CD14-positive monocyte (primary cell): ENCODE data around the gene HDAC8. TPM values are rescaled to one million over a fixed set of nuclear protein-coding genes. Genes with fewer than 3 reads are reported as not detected.

Experiments
- DNase-seq, 3 donors: peaks; one replicate each; pipeline ENCODE4 v3.0.0-alpha.2; 2011 to 2022
- H2AFZ ChIP-seq: 2 replicates; pipeline ENCODE4 v1.6.0; 2012; ENCODE audit warnings: mild to moderate bottlenecking, low read depth, low read length, inconsistent platforms; ENCODE audit not compliant: insufficient read depth, poor library complexity, severe bottlenecking
- H3K27ac ChIP-seq, 2 donors: 1 replicate in 1 of 2; 2 replicates in 1 of 2; pipeline ENCODE4 v1.5.1; 2012 to 2013; ENCODE audit warnings: low read length in 2 of 2, control low read depth in 1 of 2, inconsistent platforms in 1 of 2, low read depth in 1 of 2, mild to moderate bottlenecking in 1 of 2
- H3K27me3 ChIP-seq, 2 donors: one replicate each; pipeline versions ENCODE4 v1.6.0 to v1.6.1; 2011 to 2013; ENCODE audit warnings: low read length in 2 of 2; ENCODE audit not compliant: control insufficient read depth in 2 of 2, insufficient read depth in 2 of 2
- H3K36me3 ChIP-seq, 2 donors: replicated peaks in 1 of 2; 1 replicate in 1 of 2; 2 replicates in 1 of 2; pipeline versions ENCODE4 v1.5.1 to v1.6.1; 2012 to 2013; ENCODE audit warnings: low read length in 2 of 2, control low read depth in 1 of 2, inconsistent platforms in 1 of 2, mild to moderate bottlenecking in 1 of 2; ENCODE audit not compliant: insufficient read depth in 2 of 2, control insufficient read depth in 1 of 2
- H3K4me1 ChIP-seq, 2 donors: 1 replicate in 1 of 2; 2 replicates in 1 of 2; pipeline versions ENCODE4 v1.5.1 to v1.6.1; 2012 to 2013; ENCODE audit warnings: low read length in 2 of 2, control low read depth in 1 of 2, inconsistent platforms in 1 of 2, mild to moderate bottlenecking in 1 of 2, moderate library complexity in 1 of 2; ENCODE audit not compliant: insufficient read depth in 2 of 2, control insufficient read depth in 1 of 2
- H3K4me2 ChIP-seq: replicated peaks from 2 replicates; pipeline ENCODE3; 2012; ENCODE audit warnings: low read length, moderate library complexity, mild to moderate bottlenecking; ENCODE audit not compliant: poor library complexity, severe bottlenecking; ENCODE audit errors: extremely low read depth
- H3K4me3 ChIP-seq, 3 experiments: fragments of 200-600 bp in 1 of 3; sonication (generic) in 1 of 3; replicated peaks in 1 of 3; 1 replicate in 2 of 3; 2 replicates in 1 of 3; pipeline ENCODE4 v1.5.1; 2011 to 2013; ENCODE audit warnings: low read length in 3 of 3, mild to moderate bottlenecking in 3 of 3, control low read depth in 2 of 3, low read depth in 2 of 3, inconsistent platforms in 1 of 3, moderate library complexity in 1 of 3
- H3K79me2 ChIP-seq: 2 replicates; pipeline ENCODE4 v1.6.0; 2012; ENCODE audit warnings: mild to moderate bottlenecking, control low read depth, inconsistent platforms, low read length, moderate library complexity; ENCODE audit not compliant: insufficient read depth
- H3K9ac ChIP-seq: 2 replicates; pipeline ENCODE4 v1.6.0; 2017; ENCODE audit warnings: low read length, mild to moderate bottlenecking; ENCODE audit not compliant: insufficient read depth, poor library complexity, severe bottlenecking
- H3K9me3 ChIP-seq, 2 donors: replicated peaks in 1 of 2; 1 replicate in 1 of 2; 2 replicates in 1 of 2; pipeline versions ENCODE4 v1.5.1 to v1.6.1; 2012 to 2013; ENCODE audit warnings: low read length in 2 of 2, control low read depth in 1 of 2; ENCODE audit not compliant: control insufficient read depth in 1 of 2, insufficient read depth in 1 of 2
- H4K20me1 ChIP-seq: 2 replicates; pipeline ENCODE4 v1.6.0; 2012; ENCODE audit warnings: mild to moderate bottlenecking, low read length, control low read depth, moderate library complexity; ENCODE audit not compliant: insufficient read depth
- H3K27ac Mint-ChIP-seq, 7 donors: one replicate each; pipeline ENCODE4 v1.8.0; 2020; ENCODE audit warnings: mild to moderate bottlenecking in 7 of 7, mixed read lengths in 7 of 7, moderate library complexity in 6 of 7, inconsistent platforms in 2 of 7
- H3K27me3 Mint-ChIP-seq, 3 donors: one replicate each; pipeline ENCODE4 v1.8.0; 2021 to 2022; ENCODE audit warnings: low read depth in 3 of 3, mild to moderate bottlenecking in 3 of 3, mixed read lengths in 3 of 3, moderate library complexity in 3 of 3, inconsistent platforms in 1 of 3
- H3K36me3 Mint-ChIP-seq, 2 donors: one replicate each; pipeline ENCODE4 v1.8.0; 2020; ENCODE audit warnings: mixed read lengths in 2 of 2, inconsistent platforms in 1 of 2, mild to moderate bottlenecking in 1 of 2
- H3K4me1 Mint-ChIP-seq: one replicate; pipeline ENCODE4 v1.8.0; 2020; ENCODE audit warnings: mild to moderate bottlenecking, mixed read lengths
- H3K4me3 Mint-ChIP-seq, 2 donors: one replicate each; pipeline ENCODE4 v1.8.0; 2020; ENCODE audit warnings: mild to moderate bottlenecking in 2 of 2, mixed read lengths in 2 of 2, moderate library complexity in 1 of 2
- H3K9me3 Mint-ChIP-seq, 7 donors: one replicate each; pipeline ENCODE4 v1.8.0; 2020 to 2022; ENCODE audit warnings: mixed read lengths in 7 of 7, mild to moderate bottlenecking in 6 of 7, moderate library complexity in 6 of 7, inconsistent platforms in 2 of 7
- CTCF ChIP-seq: fragments of 200-600 bp; IDR thresholded peaks from one replicate; pipeline ENCODE4 v1.8.0; 2022; ENCODE audit warnings: antibody characterized with exemption, mild to moderate bottlenecking
- WGBS: methylation state at CpG from one replicate; pipeline ENCODE4 v1.1.5; 2013; ENCODE audit warnings: missing lambda C conversion rate; ENCODE audit not compliant: insufficient coverage; 5-methylcytosine and 5-hydroxymethylcytosine counted together
- intact Hi-C, 2 donors: fragments of 100-400 bp; cut with micrococcal nuclease; formaldehyde crosslinking; loops; one replicate each; pipeline versions ENCODE4 v1.15.0 to v1.15.1; 2023
- polyA plus RNA-seq, 3 donors: library from polyadenylated mRNA; depleted of rRNA in 1 of 3; unstranded in 2 of 3; stranded (reverse) in 1 of 3; fragments of 300-500 nt in 2 of 3; fragments of >200 nt in 1 of 3; fragmentation: Illumina TruSeq in 2 of 3; gene quantifications; 1 replicate in 2 of 3; 2 replicates in 1 of 3; pipeline ENCODE4 v1.2.3, GENCODE V29; 2012 to 2021

HDAC8 gene
- polyA plus RNA-seq, 3 donors, result 14.3 to 22.9 (median 20.5) TPM

DNA sequence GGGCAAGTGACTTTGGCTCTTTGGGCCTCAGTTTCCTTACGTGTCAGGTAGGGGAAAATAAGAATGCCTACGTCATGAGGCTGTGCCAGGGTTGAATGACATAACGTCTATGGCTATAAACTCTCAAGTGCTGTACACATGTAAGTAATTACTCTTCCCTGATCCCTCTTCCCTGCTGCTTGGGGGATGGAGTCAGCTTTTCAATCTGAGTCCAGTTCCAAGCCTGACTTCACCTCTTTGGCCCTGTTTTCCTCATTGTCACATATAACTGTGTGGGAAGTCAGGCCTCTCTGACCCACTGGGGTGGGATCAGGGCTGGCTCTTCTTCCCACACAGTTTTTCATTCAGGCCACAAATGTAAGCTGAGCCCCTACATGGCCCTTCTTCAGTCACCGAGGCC, 255.5 kb downstream of the HDAC8 start:
- Mint-ChIP-seq H3K4me1 (no peaks in the 10 kb centered on the region), H3K9me3 (no peaks in the 10 kb centered on the region), H3K27me3 (peaks cover 3 to 19% (median 3%) of the 10 kb centered on the region in 3 donors), H3K4me3 (no peak overlapping the region), H3K36me3 (no peaks in the 10 kb centered on the region), H3K27ac (no peak overlapping the region)
- Histone ChIP-seq H3K79me2 (no peaks in the 10 kb centered on the region), H3K36me3 (no peaks in the 10 kb centered on the region), H3K27ac (no peak overlapping the region), H3K4me3 (no peak overlapping the region), H4K20me1 (no peaks in the 10 kb centered on the region), H3K9ac (no peak overlapping the region), H3K9me3 (no peaks in the 10 kb centered on the region), H3K4me2 (no peak overlapping the region), H3K27me3 (no peaks in the 10 kb centered on the region), H2AFZ (no peak overlapping the region), H3K4me1 (no peaks in the 10 kb centered on the region)
- no peak for TF ChIP-seq CTCF
- no peak for DNase-seq
- intact Hi-C loops, result no loop called here
- no CpG with 5 or more reads among the region's 4 CpGs for WGBS

DNA sequence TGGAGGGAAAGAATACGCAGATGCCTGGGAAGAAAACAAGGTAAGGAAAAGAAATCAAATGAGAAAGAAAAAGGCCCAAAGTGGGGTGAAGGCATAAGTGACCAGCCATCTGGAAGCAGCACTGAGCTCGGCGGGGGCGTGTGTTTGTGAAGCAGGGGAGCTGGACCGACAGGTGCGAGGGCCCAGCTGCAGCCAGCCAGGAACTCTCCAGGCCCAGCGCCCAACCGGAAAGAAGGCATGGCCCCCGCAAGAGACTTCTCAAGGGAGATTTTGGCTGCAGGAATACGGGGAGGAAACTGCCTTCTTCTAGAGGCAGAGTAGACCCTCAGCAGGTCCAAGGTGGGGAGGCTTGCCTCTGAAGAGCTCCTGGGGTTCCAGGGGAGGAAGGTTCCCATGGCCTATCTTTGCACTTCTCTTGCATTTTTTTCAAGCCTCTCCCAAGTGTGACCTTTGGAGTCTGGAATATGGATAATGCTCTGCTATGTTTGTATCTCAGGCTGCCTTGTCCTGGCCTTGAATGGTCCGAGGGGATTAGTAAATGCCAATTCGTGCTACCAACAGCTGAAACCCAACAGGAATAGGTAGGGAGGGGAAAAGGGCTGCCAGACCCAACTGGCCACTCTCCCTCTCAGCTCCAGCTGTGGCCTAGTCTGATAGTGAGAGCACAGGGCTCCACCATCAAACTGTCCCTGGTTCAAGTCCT, 256.1 kb downstream of the HDAC8 start:
- Histone ChIP-seq H3K4me1 (no peaks in the 10 kb centered on the region), H3K36me3 (no peaks in the 10 kb centered on the region), H4K20me1 (no peaks in the 10 kb centered on the region), H3K4me2 (no peak overlapping the region), H3K79me2 (no peaks in the 10 kb centered on the region), H3K27me3 (no peaks in the 10 kb centered on the region), H3K4me3 (no peak overlapping the region), H3K9ac (no peak overlapping the region), H3K9me3 (no peaks in the 10 kb centered on the region), H3K27ac (no peak overlapping the region), H2AFZ (no peak overlapping the region)
- Mint-ChIP-seq H3K27ac (no peak overlapping the region), H3K27me3 (peaks cover 4 to 21% (median 4%) of the 10 kb centered on the region in 3 donors), H3K4me3 (no peak overlapping the region), H3K4me1 (no peaks in the 10 kb centered on the region), H3K36me3 (no peaks in the 10 kb centered on the region), H3K9me3 (no peaks in the 10 kb centered on the region)
- WGBS, result 96% methylated on average over 8 of the region's 12 CpGs
- TF ChIP-seq CTCF, result no peak
- no peak for DNase-seq
- intact Hi-C loops, result no loop called here
